Esophagus squamous epithelium (tissue), 5 donors: ENCODE data around the gene INSR. TPM values are rescaled to one million over a fixed set of nuclear protein-coding genes. Genes with fewer than 3 reads are reported as not detected.

Experiments used
- DNase-seq: peaks from one replicate; lab custom pipeline; 2025; lab: John Stamatoyannopoulos, UW
- H3K27ac ChIP-seq, 4 donors: fragments of 200-600 bp; sonication (generic); one replicate each; pipeline ENCODE4 v1.5.1; 2016 to 2019; ENCODE audit warnings: mild to moderate bottlenecking in 1 of 4
- H3K27me3 ChIP-seq, 4 donors: fragments of 200-600 bp; sonication (generic); 1 replicate in 3 of 4; 2 replicates in 1 of 4; pipeline versions ENCODE4 v1.5.1 to v1.6.0; 2017 to 2021; ENCODE audit warnings: antibody characterized with exemption in 1 of 4
- H3K36me3 ChIP-seq, 3 donors: fragments of 200-600 bp; sonication (generic); one replicate each; pipeline ENCODE4 v1.5.1; 2016 to 2019
- H3K4me1 ChIP-seq, 3 donors: fragments of 200-600 bp; sonication (generic); one replicate each; pipeline ENCODE4 v1.5.1; 2017 to 2019
- H3K4me3 ChIP-seq, 4 donors: fragments of 200-600 bp; sonication (generic); 1 replicate in 3 of 4; 2 replicates in 1 of 4; pipeline ENCODE4 v1.5.1; 2016 to 2019; ENCODE audit warnings: mild to moderate bottlenecking in 2 of 4, moderate library complexity in 1 of 4
- H3K9me3 ChIP-seq, 3 donors: fragments of 200-600 bp; sonication (generic); one replicate each; pipeline ENCODE4 v1.5.1; 2016 to 2019
- POLR2A ChIP-seq, 4 donors: fragments of 450-650 bp; IDR thresholded peaks; one replicate each; pipeline ENCODE4 v1.6.1; 2017; ENCODE audit warnings: antibody characterized with exemption in 4 of 4, mild to moderate bottlenecking in 4 of 4, moderate library complexity in 3 of 4
- WGBS, 2 donors: methylation state at CpG; one replicate each; pipeline ENCODE4 v1.1.5; 2018; 5-methylcytosine and 5-hydroxymethylcytosine counted together
- intact Hi-C: fragments of 100-400 bp; cut with DNase I; formaldehyde crosslinking; loops from one replicate; pipeline ENCODE4 v1.15.0; 2022
- total RNA-seq, 4 donors: library from RNA; depleted of rRNA; stranded (reverse); fragments of >200 nt; gene quantifications; one replicate each; pipeline ENCODE4 v1.1.0, GENCODE V29; 2016
- TF ChIP-seq, protein P1 (sequence below), 6 experiments: fragments of 450-650 bp in 4 of 6; fragments of 200-600 bp in 2 of 6; sonication (generic) in 2 of 6; IDR thresholded peaks; one replicate each; pipeline ENCODE4 v1.5.1; 2016 to 2019; ENCODE audit warnings: antibody characterized with exemption in 6 of 6, mild to moderate bottlenecking in 4 of 6, moderate library complexity in 4 of 6
- donor health status: DM: yes; HTN: yes; CAD: no.

The INSR gene
- total RNA-seq, 4 donors from 2014 or later, result 4.9 to 33.4 (median 10.8) TPM

DNA sequence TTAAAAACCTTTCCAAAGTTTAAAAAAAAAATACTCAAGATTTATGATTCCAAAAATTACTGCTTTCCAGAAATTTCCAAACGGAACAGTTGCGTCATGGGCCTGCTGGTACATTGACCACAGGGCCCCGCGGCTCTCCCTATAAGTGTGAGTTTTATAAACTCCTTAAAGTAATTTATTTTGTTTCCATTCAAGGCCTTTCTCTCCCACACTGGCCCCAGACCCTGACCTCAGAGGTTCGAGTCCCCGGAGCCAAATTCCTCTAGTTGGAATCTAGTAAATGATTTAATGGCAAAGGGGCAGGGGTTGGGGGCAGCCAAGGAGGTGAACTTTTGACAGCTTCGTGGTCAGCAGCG is 97.5 kb downstream of the INSR start:
- intact Hi-C loops, result no loop called here
- H3K9me3 ChIP-seq, result no peaks in the 10 kb centered on the region
- no peaks in the 10 kb centered on the region for H3K36me3 ChIP-seq
- peaks cover 0 to 6% (median 0%) of the 10 kb centered on the region in 4 donors for H3K27me3 ChIP-seq
- H3K4me1 ChIP-seq, result peaks cover 5 to 23% (median 16%) of the 10 kb centered on the region in 3 donors
- TF ChIP-seq, protein P1, sequence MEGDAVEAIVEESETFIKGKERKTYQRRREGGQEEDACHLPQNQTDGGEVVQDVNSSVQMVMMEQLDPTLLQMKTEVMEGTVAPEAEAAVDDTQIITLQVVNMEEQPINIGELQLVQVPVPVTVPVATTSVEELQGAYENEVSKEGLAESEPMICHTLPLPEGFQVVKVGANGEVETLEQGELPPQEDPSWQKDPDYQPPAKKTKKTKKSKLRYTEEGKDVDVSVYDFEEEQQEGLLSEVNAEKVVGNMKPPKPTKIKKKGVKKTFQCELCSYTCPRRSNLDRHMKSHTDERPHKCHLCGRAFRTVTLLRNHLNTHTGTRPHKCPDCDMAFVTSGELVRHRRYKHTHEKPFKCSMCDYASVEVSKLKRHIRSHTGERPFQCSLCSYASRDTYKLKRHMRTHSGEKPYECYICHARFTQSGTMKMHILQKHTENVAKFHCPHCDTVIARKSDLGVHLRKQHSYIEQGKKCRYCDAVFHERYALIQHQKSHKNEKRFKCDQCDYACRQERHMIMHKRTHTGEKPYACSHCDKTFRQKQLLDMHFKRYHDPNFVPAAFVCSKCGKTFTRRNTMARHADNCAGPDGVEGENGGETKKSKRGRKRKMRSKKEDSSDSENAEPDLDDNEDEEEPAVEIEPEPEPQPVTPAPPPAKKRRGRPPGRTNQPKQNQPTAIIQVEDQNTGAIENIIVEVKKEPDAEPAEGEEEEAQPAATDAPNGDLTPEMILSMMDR (IDR thresholded peaks at IDR 0.05), result no peak
- no peak for TF ChIP-seq POLR2A (IDR thresholded peaks at IDR 0.05)
- H3K27ac ChIP-seq, result peak overlapping the region; percentile 77 to 94 (median 85)
- whole genome bisulfite sequencing, 2 donors, result 32 to 38% methylated on average over 7 to 8 of the region's 8 CpGs
- DNase-seq, result no peak
- peak overlapping the region; percentile 39 to 74 (median 68) for H3K4me3 ChIP-seq

DNA sequence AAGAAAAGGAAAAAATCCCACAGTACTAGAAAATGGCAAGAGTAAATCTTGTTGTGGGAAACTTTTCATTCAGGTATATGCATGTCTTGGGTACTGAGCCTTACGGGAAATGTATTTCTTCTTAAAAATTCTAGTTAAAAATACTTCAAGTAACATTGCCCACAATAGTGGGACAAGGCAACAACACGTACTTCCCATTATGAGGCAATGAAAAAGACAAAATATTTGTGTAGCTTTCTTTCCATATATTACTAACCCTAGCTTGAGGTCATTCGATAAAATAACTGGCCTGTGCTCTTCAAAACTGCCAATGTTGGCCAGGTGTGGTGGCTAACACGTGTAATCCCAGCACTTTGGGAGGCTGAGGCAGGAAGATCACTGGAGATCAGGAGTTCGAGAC is 99.2 kb downstream of the INSR start:
- Histone ChIP-seq H3K4me1 (peaks cover 5 to 23% (median 16%) of the 10 kb centered on the region in 3 donors), H3K27ac (no peak overlapping the region), H3K36me3 (no peaks in the 10 kb centered on the region), H3K4me3 (no peak overlapping the region), H3K9me3 (no peaks in the 10 kb centered on the region), H3K27me3 (peaks cover 0 to 6% (median 0%) of the 10 kb centered on the region in 4 donors)
- TF ChIP-seq, protein P1 (IDR thresholded peaks at IDR 0.05), result no peak
- TF ChIP-seq POLR2A (IDR thresholded peaks at IDR 0.05), result no peak
- DNase-seq, result no peak
- WGBS, 2 donors, result 86 to 90% methylated on average over 5 of the region's 5 CpGs
- intact Hi-C loops, result no loop called here

DNA sequence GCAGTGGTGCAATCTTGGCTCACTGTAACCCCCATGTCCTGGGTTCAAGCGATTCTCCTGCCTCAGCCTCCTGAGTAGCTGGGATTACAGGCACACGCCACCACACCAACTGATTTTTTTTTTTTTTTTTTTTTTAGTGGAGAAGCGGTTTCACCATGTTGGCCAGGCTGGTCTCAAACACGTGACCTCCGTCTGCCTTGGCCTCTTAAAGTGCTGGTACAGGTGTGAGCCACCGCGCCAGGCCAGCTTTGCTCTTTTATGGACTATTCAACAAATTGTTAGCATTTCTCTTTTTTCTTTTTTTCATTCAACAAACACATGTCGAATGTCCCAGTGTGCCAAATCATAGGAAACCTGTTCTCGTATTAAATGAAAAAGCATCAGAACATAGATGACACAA is 99.6 kb downstream of the INSR start:
- Histone ChIP-seq H3K36me3 (no peaks in the 10 kb centered on the region), H3K27me3 (peaks cover 0 to 6% (median 0%) of the 10 kb centered on the region in 4 donors), H3K4me3 (no peak overlapping the region), H3K27ac (no peak overlapping the region), H3K9me3 (no peaks in the 10 kb centered on the region), H3K4me1 (peaks cover 5 to 23% (median 11%) of the 10 kb centered on the region in 3 donors)
- TF ChIP-seq POLR2A (IDR thresholded peaks at IDR 0.05), result no peak
- TF ChIP-seq, protein P1 (IDR thresholded peaks at IDR 0.05), result no peak
- intact Hi-C loops, result no loop called here
- 85 to 92% methylated on average over 8 to 9 of the region's 9 CpGs for WGBS, 2 donors
- no peak for DNase-seq

DNA sequence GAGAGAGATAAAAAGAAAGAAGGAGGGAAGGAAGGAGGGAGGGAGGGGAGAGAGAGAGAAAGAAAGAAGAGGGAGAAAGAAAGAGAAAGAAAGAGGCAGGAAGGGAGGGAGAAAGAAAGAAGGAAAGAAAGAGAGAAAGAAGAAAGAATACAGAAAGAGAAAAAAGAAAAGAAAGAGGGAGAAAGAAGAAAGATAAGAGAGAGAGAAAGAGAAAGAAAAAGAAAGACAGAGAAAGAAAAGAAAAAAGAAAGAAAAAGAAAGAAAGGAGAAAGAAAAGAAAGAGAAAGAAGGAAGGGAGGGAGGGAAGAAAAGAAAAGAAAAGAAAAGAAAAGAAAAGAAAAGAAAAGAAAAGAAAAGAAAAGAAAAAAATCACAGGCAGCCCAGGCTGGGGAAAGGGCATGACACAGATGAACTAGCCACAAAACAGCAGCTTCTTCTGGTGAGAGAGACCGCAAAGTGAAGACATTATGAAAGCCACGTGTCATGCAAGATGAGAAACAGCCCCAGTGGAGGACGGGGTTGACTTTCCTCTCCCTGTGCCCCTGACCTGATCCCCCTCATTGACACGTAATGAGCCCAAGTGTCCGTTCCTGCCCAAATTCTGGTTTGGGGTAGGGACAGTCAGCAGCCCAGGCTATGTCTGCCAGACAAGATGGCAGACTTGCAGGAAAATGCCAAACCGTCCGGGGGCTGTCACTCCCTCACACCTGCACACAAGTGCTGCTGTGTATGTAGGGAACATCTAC is 102.1 kb downstream of the INSR start:
- no peak overlapping the region for H3K27ac ChIP-seq
- WGBS, 2 donors, result 40 to 61% methylated on average over 4 to 7 of the region's 7 CpGs
- no peak for DNase-seq

More for the DNA sequence above, 102.1 kb downstream of the INSR start:
- no peaks in the 10 kb centered on the region for H3K36me3 ChIP-seq
- TF ChIP-seq, protein P1 (IDR thresholded peaks at IDR 0.05), result no peak
- no peak for TF ChIP-seq POLR2A (IDR thresholded peaks at IDR 0.05)
- H3K4me1 ChIP-seq, result peaks cover 0 to 5% (median 4%) of the 10 kb centered on the region in 3 donors
- intact Hi-C loops, result no loop called here
- no peaks in the 10 kb centered on the region for H3K27me3 ChIP-seq
- H3K9me3 ChIP-seq, result no peaks in the 10 kb centered on the region
- no peak overlapping the region for H3K4me3 ChIP-seq
